Left renal pelvis (tissue), 4 donors: Measurements from ENCODE around the gene ZNF276. TPM values are rescaled to one million over a fixed set of nuclear protein-coding genes. Genes with fewer than 3 reads are reported as not detected.

Experiments used
- DNase-seq, 4 donors: peaks; one replicate each; pipeline ENCODE4 v3.0.0-alpha.2; 2013; ENCODE audit warnings: low read depth in 4 of 4, low spot score in 3 of 4
- polyA plus RNA-seq, 4 donors: library from polyadenylated mRNA; unstranded; fragments of 120-200 nt; gene quantifications; one replicate each; pipeline ENCODE4 v1.2.1, GENCODE V29; 2013; ENCODE audit not compliant: insufficient read length in 4 of 4

The ZNF276 gene
- polyA plus RNA-seq, 4 donors = 23.6 to 35.4 (median 30.4) TPM

- DNase-seq = no peak
Observed at GRCh38 chr16:89711601-89712273, 9.6 kb upstream of the ZNF276 start.

DNA sequence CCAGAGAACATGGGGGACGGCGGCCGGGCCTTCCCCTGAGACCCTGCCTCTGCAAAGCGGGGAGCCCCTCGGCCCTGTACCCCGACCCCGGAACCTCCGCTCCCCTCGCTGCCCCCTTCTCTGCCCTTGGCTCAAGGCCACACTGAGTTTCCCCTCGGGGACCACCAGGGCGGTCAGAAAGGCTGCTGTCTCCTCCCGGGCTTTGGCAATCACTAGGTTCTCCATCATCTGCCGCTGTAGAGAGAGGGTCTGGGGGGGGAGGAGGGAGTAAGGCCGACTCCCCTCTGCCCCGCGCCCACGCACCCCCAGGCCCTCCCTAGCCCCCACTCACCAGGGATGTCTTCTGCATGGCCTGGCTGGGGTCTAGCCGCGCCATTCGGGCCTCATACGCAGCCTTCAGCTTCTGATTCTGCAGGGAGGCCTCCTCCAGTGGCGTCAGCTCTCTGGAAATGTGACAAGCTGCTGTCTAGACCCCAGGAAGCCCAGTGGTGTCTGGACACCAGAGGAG lies 9.0 kb upstream of the ZNF276 start:
- no peak for DNase-seq

GRCh38 chr16:89716493-89716892 lies 4.8 kb upstream of the ZNF276 start:
- no peak for DNase-seq

DNA sequence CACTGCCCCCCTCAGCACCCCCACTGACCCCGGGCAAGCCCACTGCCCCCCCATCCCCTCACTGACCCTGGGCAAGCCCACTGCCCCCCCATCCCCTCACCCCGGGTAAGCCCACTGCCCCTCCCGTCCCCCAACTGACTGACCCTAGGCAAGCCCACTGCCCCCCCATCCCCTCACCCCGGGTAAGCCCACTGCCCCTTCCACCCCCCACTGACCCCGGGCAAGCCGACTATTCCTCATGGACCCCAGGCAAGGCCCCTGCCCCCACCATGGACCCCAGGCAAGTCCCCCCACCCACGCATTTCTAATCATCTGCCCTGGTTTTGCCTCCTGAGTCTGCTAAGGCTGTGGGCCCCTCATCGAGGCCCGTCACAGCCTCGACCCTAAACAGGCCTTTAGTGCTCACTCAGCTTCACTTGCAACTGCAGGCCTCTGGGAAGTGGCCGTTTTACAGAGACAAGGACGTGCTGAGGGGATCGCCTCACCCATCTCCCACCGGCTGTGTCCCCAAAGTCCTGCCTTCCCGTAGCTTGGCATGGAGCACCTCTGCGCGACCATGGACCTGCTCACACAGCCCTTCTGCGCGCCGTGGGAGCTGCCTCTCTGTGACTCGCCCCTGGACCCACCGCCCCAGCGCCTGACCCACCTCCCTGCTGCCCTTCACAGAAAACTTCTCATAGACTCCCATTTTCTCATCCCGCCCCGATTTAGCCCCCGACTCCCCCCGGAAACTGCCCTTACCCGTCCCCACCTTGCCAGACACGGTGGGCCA lies 4.2 kb upstream of the ZNF276 start:
- DNase-seq = no peak

DNA sequence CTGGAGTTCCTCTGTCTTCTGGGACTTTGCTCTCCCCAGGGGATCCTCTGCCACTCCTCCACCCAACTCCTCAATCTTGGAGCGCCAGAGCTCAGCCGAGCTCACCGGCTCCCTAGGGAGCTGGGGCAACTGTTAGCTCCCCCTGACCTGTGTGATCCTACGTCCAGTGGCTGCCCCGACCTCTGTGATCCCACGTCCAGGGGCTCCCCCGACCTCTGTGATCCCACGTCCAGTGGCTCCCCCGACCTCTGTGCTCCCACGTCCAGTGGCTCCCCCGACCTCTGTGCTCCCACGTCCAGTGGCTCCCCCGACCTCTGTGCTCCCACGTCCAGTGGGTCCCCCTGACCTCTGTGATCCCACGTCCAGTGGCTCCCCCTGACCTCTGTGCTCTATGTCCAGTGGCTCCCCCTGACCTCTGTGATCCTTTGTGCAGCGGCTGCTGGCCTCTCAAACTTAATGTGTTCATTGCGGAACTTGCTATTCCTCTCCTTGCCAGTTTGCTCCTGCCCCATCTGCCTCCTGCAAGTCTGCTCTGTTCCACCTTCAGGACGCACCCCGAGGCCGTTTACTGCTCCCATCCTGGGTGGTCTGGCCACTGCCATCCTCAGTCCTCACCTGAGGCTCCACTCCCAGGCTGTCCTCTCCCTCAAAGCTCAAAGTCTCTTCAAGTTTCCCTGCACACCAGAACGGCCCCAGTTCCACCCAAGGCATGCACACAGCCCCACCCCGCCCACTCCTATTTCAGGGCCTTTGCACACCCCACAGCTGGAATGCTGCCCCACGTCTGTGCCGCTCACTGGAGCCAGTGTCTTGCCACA lies 3.4 kb upstream of the ZNF276 start:
- DNase-seq = no peak

DNA sequence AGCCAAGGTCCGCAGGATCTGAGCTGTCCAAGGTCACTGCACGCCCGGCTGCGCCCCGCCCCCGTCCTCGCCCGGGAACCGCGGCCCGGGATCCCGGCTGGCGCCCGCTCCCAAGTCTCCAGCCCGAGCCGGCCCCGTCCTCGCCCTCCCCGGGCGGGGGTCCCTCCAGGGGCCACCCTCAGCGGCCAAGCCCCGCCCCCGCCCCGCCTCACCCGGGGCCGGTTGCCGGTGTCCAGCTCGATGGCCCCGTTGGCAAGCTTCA lies 855 bp upstream of the ZNF276 start:
- no peak for DNase-seq

- DNase-seq = no peak
Observed at GRCh38 chr16:89721546-89722391, 432 bp downstream of the ZNF276 start.

DNA sequence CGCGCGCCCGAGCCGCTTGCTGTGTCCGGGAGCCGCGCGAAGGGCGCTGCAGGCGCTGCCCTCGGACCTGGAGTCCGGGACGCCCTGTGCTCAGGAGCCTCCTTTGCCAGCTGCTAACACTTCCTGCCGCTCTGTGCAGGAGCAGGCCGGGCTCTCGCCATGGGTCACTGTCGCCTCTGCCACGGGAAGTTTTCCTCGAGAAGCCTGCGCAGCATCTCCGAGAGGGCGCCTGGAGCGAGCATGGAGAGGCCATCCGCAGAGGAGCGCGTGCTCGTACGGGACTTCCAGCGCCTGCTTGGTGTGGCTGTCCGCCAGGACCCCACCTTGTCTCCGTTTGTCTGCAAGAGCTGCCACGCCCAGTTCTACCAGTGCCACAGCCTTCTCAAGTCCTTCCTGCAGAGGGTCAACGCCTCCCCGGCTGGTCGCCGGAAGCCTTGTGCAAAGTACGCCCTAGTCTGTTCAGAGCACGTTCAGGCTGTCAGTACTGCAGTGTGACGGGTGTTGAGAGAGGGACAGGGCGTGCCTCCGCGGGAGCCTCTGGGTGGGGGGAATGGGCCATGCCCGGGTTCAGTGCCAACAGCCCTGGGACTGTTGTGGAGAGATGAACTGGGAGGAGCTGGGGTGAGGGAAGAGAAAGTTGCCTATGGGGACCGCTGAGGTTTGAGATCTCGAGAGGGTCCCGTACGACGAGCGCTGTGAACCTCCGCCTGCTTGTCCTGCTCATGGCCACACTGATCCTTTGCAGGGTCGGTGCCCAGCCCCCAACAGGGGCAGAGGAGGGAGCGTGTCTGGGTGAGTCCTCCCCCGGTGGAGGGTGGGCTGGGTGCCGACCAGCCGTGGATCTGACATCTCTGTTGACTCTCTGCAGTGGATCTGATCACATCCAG lies 1.3 kb downstream of the ZNF276 start:
- no peak for DNase-seq

DNA sequence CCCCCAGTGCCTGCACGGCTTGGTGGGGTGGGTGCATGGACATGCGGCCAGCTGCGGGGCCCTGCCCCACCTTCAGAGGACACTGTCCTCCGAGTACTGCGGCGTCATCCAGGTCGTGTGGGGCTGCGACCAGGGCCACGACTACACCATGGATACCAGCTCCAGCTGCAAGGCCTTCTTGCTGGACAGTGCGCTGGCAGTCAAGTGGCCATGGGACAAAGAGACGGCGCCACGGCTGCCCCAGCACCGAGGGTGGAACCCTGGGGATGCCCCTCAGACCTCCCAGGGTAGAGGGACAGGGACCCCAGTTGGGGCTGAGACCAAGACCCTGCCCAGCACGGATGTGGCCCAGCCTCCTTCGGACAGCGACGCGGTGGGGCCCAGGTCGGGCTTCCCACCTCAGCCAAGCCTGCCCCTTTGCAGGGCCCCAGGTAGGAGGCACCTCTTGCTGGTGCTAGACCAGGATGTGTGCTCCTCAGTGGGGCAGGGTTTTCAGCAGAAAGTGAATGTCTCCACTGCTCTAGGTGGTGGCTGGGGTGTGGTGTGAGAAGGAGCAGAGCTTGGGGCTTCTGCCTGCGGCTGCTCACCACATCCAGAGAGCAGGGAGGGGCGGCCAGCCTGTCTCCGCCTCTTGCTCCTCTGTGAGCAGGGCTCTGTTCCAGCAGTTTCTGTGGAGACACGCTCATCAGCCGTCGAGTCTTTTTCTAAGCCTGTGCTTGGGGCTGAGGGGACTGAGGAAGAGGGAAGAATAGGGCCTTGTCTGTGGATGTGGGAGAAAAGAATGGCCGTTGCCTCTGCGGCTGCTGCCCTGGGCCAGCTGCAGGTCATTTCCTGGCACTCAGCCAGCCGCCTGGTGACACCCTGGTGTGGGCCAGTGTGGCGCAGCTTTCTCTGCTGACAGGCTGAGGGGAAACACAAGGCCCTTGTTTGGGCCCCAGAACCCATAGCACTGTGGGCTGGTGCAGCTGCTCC lies 2.2 kb downstream of the ZNF276 start:
- no peak for DNase-seq

DNA sequence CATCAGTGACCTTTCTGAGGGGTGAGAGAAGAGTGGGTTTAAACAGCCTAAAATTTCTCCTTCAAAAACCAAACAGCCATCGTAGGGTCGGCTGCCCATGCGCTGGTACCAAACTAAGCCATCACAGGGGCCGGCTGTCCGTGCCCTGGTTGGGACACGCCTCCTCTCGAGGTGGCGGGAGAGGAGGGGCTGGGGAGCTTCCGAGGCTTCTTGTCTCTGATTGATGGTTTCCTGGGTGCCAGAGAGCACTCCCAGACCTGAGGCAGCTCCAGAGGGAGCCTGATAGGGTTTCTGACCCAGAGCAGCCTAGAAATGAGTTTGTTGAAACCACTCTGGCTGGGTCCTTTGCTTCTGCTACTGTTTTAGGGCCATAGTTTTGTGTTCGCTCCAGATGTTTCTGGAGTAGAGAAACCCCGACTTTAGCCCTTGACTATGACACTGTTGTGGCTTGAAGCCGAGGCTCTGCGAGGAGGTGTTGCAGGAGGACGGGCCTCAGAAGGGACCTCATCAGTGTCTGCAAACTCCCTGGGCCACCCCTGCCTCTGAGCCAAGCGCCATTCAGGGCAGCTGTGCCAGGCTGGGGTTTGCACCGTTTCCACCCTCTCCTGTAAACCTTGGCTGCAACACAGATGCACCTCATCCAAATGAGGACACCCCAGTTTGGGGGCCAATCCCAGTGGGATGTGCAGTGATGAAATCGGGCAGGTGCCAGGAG lies 6.2 kb downstream of the ZNF276 start:
- no peak for DNase-seq

- no peak for DNase-seq
Observed at GRCh38 chr16:89729293-89729692, 8.0 kb downstream of the ZNF276 start.

DNA sequence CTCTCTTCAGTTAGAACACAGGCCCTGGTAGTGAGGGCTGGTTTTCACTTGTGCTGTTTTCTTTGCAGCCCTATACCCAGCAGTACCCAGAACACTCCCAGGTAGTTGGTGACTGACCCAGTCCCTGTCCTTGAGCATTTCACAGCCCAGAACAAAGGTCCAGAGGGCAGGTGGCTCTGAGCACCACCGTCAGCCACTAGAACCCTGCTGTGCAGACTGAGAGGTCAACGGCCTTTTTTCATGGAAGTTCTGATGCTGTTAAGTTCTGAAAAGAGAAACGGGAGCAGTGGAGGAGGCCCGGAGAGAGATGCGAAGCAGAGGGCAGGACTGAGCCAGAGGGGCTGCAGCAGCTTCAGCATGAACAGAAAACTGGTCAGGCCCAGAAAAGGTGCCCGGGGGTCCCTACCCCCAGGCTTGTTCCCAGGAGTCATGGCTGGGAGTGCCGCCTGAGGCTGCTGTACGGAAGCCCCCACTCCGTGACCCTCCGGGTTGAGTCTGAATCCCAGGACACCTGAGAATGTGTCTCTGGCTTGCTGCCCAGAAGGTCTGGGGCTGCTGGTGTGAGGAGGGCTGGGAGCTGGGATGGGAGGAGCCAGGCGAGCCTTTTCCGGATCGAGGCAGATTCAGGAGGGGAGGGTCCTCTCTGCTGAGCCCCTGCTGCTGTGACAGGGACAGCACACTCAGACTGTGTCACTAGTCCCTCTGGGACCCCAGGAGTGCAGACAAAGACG lies 8.7 kb downstream of the ZNF276 start:
- DNase-seq = no peak

DNA sequence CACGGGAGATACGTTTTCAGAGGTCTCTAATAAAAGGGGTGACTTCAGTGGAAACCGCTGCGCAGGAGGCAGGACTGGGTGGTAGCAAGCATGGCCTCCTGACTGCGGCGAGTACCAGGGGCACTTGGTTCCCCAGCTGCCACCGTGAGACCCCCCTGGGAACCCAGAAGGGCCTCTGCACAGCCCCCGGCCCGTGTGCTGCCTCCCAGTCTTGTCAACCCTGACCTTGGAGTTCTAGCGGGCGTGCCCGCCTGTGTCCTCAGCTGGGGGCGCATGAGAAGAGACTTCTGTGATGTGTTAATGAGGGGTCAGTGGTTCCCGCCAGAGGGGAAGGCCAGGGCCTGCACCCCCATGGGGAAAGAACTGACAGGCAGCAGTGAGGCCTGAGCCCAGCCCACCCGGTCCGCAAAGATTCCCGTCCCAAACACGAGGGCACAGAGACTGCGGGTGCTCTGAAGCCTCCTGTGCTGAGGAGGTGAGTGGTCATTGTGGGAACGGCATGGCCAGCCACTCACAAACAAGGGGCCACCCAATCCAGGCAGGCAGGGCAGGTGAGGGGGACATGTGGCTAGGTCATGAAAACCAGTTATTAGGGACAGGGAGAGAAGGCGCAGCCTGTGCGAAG lies 9.4 kb downstream of the ZNF276 start:
- no peak for DNase-seq

- DNase-seq = no peak
Observed at GRCh38 chr16:89732142-89732917, 11.0 kb downstream of the ZNF276 start.

DNA sequence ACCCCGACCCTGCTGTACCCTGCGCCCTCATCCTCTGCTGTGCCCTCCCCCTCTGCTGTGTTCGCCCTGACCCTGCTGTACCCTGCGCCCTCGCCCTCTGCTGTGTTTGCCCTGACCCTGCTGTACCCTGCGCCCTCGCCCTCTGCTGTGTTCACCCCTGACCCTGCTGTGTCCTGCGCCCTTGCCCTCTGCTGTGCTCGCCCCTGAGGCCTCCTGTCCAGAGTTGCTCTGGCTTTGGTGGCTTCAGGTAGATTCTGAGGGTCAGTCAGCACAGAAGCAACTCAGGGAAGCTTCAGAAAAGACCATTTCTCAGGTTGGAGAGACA lies 11.5 kb downstream of the ZNF276 start:
- DNase-seq = no peak

- DNase-seq = no peak
Observed at GRCh38 chr16:89733322-89733721, 12.0 kb downstream of the ZNF276 start.
